HepG2 (cell line): ENCODE data around the gene DCTN4. TPM values are rescaled to one million over a fixed set of nuclear protein-coding genes. Genes with fewer than 3 reads are reported as not detected.

ENCODE experiments used
- ATAC-seq: fragments of 200-7000 bp; cut with Tn5 transposase; 3 replicates; pipeline ENCODE4 v1.9.1; 2020; ENCODE audit warnings: mild to moderate bottlenecking, moderate library complexity
- BruUV-seq: library from RNA; stranded (reverse); fragments of 400-500 nt; replicated peaks from 2 replicates; lab custom pipeline; 2021; lab: Mats Ljungman, UMichigan
- CTCF ChIA-PET: fragments of 300-600 bp; formaldehyde crosslinking; extraction: SDS; loops from one replicate; lab custom pipeline; 2021; ENCODE audit warnings: low total read pairs, inconsistent platforms, low intra/inter-chr PET ratio; lab: Yijun Ruan, JAX
- POLR2A ChIA-PET: fragments of 350-600 bp; sonication (Branson Sonifier 250); formaldehyde crosslinking; loops from one replicate; lab custom pipeline; 2020; ENCODE audit warnings: antibody characterized with exemption, inconsistent platforms; lab: Yijun Ruan, JAX
- DNase-seq: peaks from one replicate; pipeline ENCODE4 v3.0.0-alpha.2; 2015; ENCODE audit warnings: low spot score
- FAIRE-seq: peaks from 3 replicates; lab custom pipeline; 2011; peaks lifted over from hg19 to GRCh38; lab: Jason Lieb, UNC
- H2AFZ ChIP-seq: one replicate; pipeline ENCODE4 v1.6.1; 2011; ENCODE audit warnings: low read length, inconsistent platforms
- H3K27ac ChIP-seq: fragments of 300-600 bp; 3 replicates; pipeline ENCODE4 v1.8.0; 2011; ENCODE audit warnings: mixed run types, mild to moderate bottlenecking, mixed read lengths, low read length, inconsistent platforms; ENCODE audit not compliant: insufficient read depth; ENCODE audit errors: extremely low read length
- H3K27me3 ChIP-seq, 2 experiments: fragments of 200-600 bp in 1 of 2; 2 replicates in 1 of 2; 3 replicates in 1 of 2; pipeline versions ENCODE4 v1.6.0 to v1.8.0; 2011; ENCODE audit warnings: low read length in 2 of 2, mild to moderate bottlenecking in 2 of 2, moderate library complexity in 2 of 2, inconsistent platforms in 1 of 2; ENCODE audit not compliant: insufficient read depth in 2 of 2, control insufficient read depth in 1 of 2
- H3K36me3 ChIP-seq, 2 experiments: fragments of 200-600 bp in 1 of 2; replicated peaks in 1 of 2; 2 replicates in 1 of 2; 3 replicates in 1 of 2; pipeline versions ENCODE4 v1.5.1 to v1.8.0; 2011; ENCODE audit warnings: low read length in 2 of 2, inconsistent platforms in 1 of 2; ENCODE audit not compliant: insufficient read depth in 2 of 2, control insufficient read depth in 1 of 2
- H3K4me1 ChIP-seq: 2 replicates; pipeline ENCODE4 v1.5.1; 2012; ENCODE audit warnings: low read length, inconsistent platforms; ENCODE audit not compliant: insufficient read depth
- H3K4me2 ChIP-seq: 2 replicates; pipeline ENCODE4 v1.6.0; 2011; ENCODE audit warnings: low read depth, low read length, inconsistent platforms
- H3K4me3 ChIP-seq, 3 experiments: fragments of 200-600 bp in 1 of 3; sonication (generic), shearing (Covaris generic) in 1 of 3; replicated peaks in 1 of 3; 2 replicates each; pipeline ENCODE4 v1.5.1; 2011 to 2016; ENCODE audit warnings: low read length in 3 of 3, inconsistent platforms in 2 of 3, low read depth in 2 of 3, mild to moderate bottlenecking in 2 of 3, control low read depth in 1 of 3, mixed read lengths in 1 of 3; ENCODE audit not compliant: insufficient read depth in 1 of 3
- H3K79me2 ChIP-seq: one replicate; pipeline ENCODE4 v1.6.1; 2011; ENCODE audit warnings: low read length, inconsistent platforms; ENCODE audit not compliant: insufficient read depth
- H3K9ac ChIP-seq: 2 replicates; pipeline ENCODE4 v1.6.0; 2011; ENCODE audit warnings: mild to moderate bottlenecking, low read depth, low read length, inconsistent platforms; ENCODE audit not compliant: insufficient read depth
- H3K9me3 ChIP-seq: 2 replicates; pipeline ENCODE4 v1.5.1; 2012; ENCODE audit warnings: mild to moderate bottlenecking, low read length
- H4K20me1 ChIP-seq: 2 replicates; pipeline ENCODE4 v1.6.0; 2011; ENCODE audit warnings: inconsistent platforms, mild to moderate bottlenecking, low read length, moderate library complexity; ENCODE audit not compliant: insufficient read depth
- HDAC2 ChIP-seq: sonication (generic); formaldehyde crosslinking; IDR thresholded peaks from 2 replicates; pipeline ENCODE4 v1.4.0; 2020; ENCODE audit warnings: missing genetic modification reagents
- HNF4A ChIP-seq: sonication (generic); formaldehyde crosslinking; IDR thresholded peaks from 2 replicates; pipeline ENCODE4 v1.4.0; 2020; ENCODE audit warnings: missing genetic modification reagents
- KAT2B ChIP-seq: fragments of 150-350 bp; IDR thresholded peaks from 2 replicates; pipeline ENCODE4 v1.6.1; 2014; ENCODE audit warnings: low read depth, low read length, borderline replicate concordance
- MAF1 ChIP-seq: sonication (generic); formaldehyde crosslinking; IDR thresholded peaks from 2 replicates; pipeline ENCODE4 v1.5.0; 2020; ENCODE audit warnings: missing genetic modification reagents, borderline replicate concordance
- NFE2L2 ChIP-seq: fragments of 150-350 bp; IDR thresholded peaks from 2 replicates; pipeline ENCODE4 v1.6.1; 2014; ENCODE audit warnings: low read length
- NR1H2 ChIP-seq: sonication (generic); formaldehyde crosslinking; IDR thresholded peaks from 2 replicates; pipeline ENCODE4 v1.8.1; 2022; ENCODE audit warnings: low read depth, missing genetic modification reagents, borderline replicate concordance
- PTBP1 ChIP-seq: fragments of 200-400 bp; formaldehyde crosslinking; IDR thresholded peaks from 2 replicates; pipeline ENCODE4 v1.6.1; 2018; ENCODE audit warnings: low read length, low read depth; ENCODE audit not compliant: poor library complexity, severe bottlenecking
- SNAI1 ChIP-seq: sonication (generic); formaldehyde crosslinking; IDR thresholded peaks from 2 replicates; pipeline ENCODE4 v1.5.0; 2020; ENCODE audit warnings: mild to moderate bottlenecking, missing genetic modification reagents, borderline replicate concordance
- SP140L ChIP-seq: sonication (generic); formaldehyde crosslinking; IDR thresholded peaks from 2 replicates; pipeline ENCODE4 v1.4.0; 2020; ENCODE audit warnings: missing genetic modification reagents, borderline replicate concordance
- ZNF263 ChIP-seq: sonication (generic); formaldehyde crosslinking; IDR thresholded peaks from 2 replicates; pipeline ENCODE4 v1.4.0; 2020; ENCODE audit warnings: missing genetic modification reagents
- ZNF720 ChIP-seq: sonication (generic); formaldehyde crosslinking; IDR thresholded peaks from 2 replicates; pipeline ENCODE4 v1.4.0; 2020; ENCODE audit warnings: missing genetic modification reagents
- ZNF879 ChIP-seq: sonication (generic); formaldehyde crosslinking; IDR thresholded peaks from 2 replicates; pipeline ENCODE4 v1.8.1; 2023; ENCODE audit warnings: missing genetic modification reagents
- ZSCAN31 ChIP-seq: sonication (generic); formaldehyde crosslinking; IDR thresholded peaks from 2 replicates; pipeline ENCODE4 v1.5.0; 2020; ENCODE audit warnings: low read depth, mild to moderate bottlenecking, missing genetic modification reagents
- WGBS: methylation state at CpG from one replicate; pipeline ENCODE4 v1.1.6; 2017; ENCODE audit warnings: low lambda C conversion rate; 5-methylcytosine and 5-hydroxymethylcytosine counted together
- in situ Hi-C: cut with HindIII; loops from 2 replicates; pipeline ENCODE4 v1.10.0; 2017; ENCODE audit warnings: low pct_unique_long_range_greater_than_20kb; ENCODE audit not compliant: extremely low pct_ligation_motif_present
- intact Hi-C: fragments of 100-400 bp; cut with micrococcal nuclease; formaldehyde crosslinking; loops from one replicate; pipeline ENCODE4 v1.10.0; 2022; ENCODE audit not compliant: unreplicated experiment
- polyA plus RNA-seq, 8 experiments: library from polyadenylated mRNA; depleted of rRNA in 3 of 8; stranded (reverse) in 7 of 8; unstranded in 1 of 8; fragments of >200 nt; fragmentation: Illumina TruSeq in 4 of 8; extraction: Trizol in 4 of 8; gene quantifications; 2 replicates each; pipeline versions ENCODE4 v1.2.1 to v1.2.3, GENCODE V29; 2011 to 2016; ENCODE audit warnings: low read depth in 4 of 8, missing spikeins in 1 of 8, mixed read lengths in 1 of 8; ENCODE audit not compliant: insufficient read depth in 1 of 8
- total RNA-seq, 5 experiments: library from RNA; depleted of rRNA; stranded (reverse); fragments of >200 nt; fragmentation: Illumina TruSeq; extraction: Trizol; gene quantifications; 2 replicates each; pipeline ENCODE4 v1.2.3, GENCODE V29; 2016; ENCODE audit warnings: low read depth in 1 of 5
- TF ChIP-seq, protein P1 (sequence below): sonication (generic); formaldehyde crosslinking; IDR thresholded peaks from 2 replicates; pipeline ENCODE4 v1.5.0; 2020; ENCODE audit warnings: missing genetic modification reagents, mild to moderate bottlenecking, borderline replicate concordance
- TF ChIP-seq, protein P2 (sequence below): sonication (generic); formaldehyde crosslinking; IDR thresholded peaks from 2 replicates; pipeline ENCODE4 v1.5.1; 2020; ENCODE audit warnings: missing genetic modification reagents, mild to moderate bottlenecking, borderline replicate concordance
- TF ChIP-seq, protein P3 (sequence below): sonication (generic); formaldehyde crosslinking; IDR thresholded peaks from 2 replicates; pipeline ENCODE4 v1.4.0; 2020; ENCODE audit warnings: low read depth, mild to moderate bottlenecking, missing genetic modification reagents
- TF ChIP-seq, protein P4 (sequence below): sonication (generic); formaldehyde crosslinking; IDR thresholded peaks from 2 replicates; pipeline ENCODE4 v1.5.0; 2020; ENCODE audit warnings: mild to moderate bottlenecking, low read depth, missing genetic modification reagents, borderline replicate concordance

The DCTN4 gene
- total and polyA plus RNA-seq, 2 of the 13 experiments (the other 11 are each of a cell fraction or from before 2014, with no cell fraction given) = 24.1 to 26.9 TPM

DNA sequence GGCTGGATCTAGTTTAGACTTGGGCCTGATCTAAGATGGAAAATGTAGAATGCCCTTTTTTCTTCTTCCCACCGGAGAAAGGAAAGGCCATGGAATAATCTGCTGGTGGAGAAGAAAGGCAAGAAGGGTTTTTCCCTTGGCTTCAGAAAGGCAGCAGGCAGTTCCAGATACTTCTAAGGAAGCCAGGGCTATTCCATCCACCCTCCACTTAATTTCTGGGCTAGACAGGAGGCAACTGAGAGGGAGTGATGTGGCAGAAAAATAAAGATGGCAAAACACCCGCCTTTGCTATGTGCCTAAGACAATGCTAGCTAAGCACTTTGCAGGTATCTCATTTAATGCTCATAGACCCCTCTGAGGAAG is 87.9 kb downstream of the DCTN4 start:
- ATAC-seq = no peak

DNA sequence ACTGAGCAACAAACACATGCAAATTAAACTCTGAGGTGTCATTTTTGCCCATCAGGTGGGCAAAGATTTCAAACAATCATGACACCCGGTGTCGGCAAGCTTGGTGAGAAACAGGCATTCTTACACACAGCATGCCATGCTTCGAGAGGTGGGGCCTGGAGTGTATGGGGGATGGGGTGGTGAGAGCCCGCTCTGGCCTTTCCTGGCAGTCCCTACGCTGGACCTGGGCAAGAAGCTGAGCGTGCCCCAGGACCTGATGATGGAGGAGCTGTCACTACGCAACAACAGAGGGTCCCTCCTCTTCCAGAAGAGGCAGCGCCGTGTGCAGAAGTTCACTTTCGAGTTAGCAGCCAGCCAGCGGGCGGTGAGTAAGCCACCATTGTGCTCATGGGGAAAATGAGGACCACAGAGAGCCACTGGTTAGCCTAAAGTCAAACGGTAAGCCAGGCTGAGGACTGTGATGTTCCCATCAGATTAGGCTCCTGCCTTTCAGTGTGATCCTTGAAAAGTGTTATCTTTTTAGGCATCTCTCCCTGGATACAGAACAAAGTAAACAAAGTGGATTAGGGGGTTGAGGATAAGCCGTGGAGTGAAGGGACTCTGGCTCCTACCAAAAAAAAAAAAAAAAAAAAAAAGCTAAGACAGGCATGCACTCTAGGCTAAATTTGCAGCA is 88.4 kb downstream of the DCTN4 start:
- no peaks in the 10 kb centered on the region for H3K9me3 ChIP-seq
- no peak overlapping the region for H2AFZ ChIP-seq
- no peaks in the 10 kb centered on the region for H3K4me1 ChIP-seq
- ChIA-PET POLR2A (no interaction called here), CTCF (no interaction called here)
- H3K27ac ChIP-seq = no peak overlapping the region
- DNase-seq (no peak), FAIRE-seq (no peak), ATAC-seq (no peak)
- H3K27me3 ChIP-seq = peaks cover 0 to 29% of the 10 kb centered on the region in 2 experiments; a peak in 2 of 5 replicates
- no peak overlapping the region for H3K4me3 ChIP-seq
- H4K20me1 ChIP-seq = no peaks in the 10 kb centered on the region
- in situ Hi-C loops = loop anchor here (25.0 kb wide), 1 partner anchor 208 kb away; no protein-coding TSS in a partner anchor
- no peaks in the 10 kb centered on the region for H3K36me3 ChIP-seq
- H3K9ac ChIP-seq = no peak overlapping the region
- WGBS = 66% methylated on average over 13 of the region's 14 CpGs
- intact Hi-C loops = no loop called here
- no peak overlapping the region for H3K4me2 ChIP-seq
- BruUV-seq = no TSS peak
- H3K79me2 ChIP-seq = no peaks in the 10 kb centered on the region
- TF ChIP-seq ZNF263 (CRISPR knock-in tag) = no peak
- TF ChIP-seq, protein P1, sequence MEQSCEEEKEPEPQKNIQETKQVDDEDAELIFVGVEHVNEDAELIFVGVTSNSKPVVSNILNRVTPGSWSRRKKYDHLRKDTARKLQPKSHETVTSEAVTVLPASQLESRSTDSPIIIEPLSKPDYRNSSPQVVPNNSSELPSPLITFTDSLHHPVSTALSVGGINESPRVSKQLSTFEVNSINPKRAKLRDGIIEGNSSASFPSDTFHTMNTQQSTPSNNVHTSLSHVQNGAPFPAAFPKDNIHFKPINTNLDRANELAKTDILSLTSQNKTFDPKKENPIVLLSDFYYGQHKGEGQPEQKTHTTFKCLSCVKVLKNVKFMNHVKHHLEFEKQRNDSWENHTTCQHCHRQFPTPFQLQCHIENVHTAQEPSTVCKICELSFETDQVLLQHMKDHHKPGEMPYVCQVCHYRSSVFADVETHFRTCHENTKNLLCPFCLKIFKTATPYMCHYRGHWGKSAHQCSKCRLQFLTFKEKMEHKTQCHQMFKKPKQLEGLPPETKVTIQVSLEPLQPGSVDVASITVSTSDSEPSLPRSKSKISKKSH (CRISPR knock-in tag) = no peak
- TF ChIP-seq, protein P2, sequence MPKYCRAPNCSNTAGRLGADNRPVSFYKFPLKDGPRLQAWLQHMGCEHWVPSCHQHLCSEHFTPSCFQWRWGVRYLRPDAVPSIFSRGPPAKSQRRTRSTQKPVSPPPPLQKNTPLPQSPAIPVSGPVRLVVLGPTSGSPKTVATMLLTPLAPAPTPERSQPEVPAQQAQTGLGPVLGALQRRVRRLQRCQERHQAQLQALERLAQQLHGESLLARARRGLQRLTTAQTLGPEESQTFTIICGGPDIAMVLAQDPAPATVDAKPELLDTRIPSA (CRISPR knock-in tag) = no peak
- TF ChIP-seq ZNF879 = no peak
- TF ChIP-seq, protein P3, sequence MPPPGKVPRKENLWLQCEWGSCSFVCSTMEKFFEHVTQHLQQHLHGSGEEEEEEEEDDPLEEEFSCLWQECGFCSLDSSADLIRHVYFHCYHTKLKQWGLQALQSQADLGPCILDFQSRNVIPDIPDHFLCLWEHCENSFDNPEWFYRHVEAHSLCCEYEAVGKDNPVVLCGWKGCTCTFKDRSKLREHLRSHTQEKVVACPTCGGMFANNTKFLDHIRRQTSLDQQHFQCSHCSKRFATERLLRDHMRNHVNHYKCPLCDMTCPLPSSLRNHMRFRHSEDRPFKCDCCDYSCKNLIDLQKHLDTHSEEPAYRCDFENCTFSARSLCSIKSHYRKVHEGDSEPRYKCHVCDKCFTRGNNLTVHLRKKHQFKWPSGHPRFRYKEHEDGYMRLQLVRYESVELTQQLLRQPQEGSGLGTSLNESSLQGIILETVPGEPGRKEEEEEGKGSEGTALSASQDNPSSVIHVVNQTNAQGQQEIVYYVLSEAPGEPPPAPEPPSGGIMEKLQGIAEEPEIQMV (CRISPR knock-in tag) = no peak
- no peak for TF ChIP-seq PTBP1
- TF ChIP-seq ZSCAN31 = no peak
- no peak for TF ChIP-seq SP140L (CRISPR knock-in tag)

More for the DNA sequence above, 87.9 kb downstream of the DCTN4 start:
- Histone ChIP-seq H3K9ac (no peak overlapping the region), H3K4me1 (no peaks in the 10 kb centered on the region), H3K36me3 (no peaks in the 10 kb centered on the region), H3K4me3 (no peak overlapping the region), H2AFZ (no peak overlapping the region), H3K27ac (no peak overlapping the region), H3K9me3 (no peaks in the 10 kb centered on the region), H3K27me3 (peaks cover 2 to 29% of the 10 kb centered on the region in 2 experiments; a peak in 2 of 5 replicates), H4K20me1 (no peaks in the 10 kb centered on the region)
- FAIRE-seq = no peak
- no TSS peak for BruUV-seq
- CTCF ChIA-PET = no interaction called here
- no peak for DNase-seq
- 59% methylated on average over 2 of the region's 2 CpGs for WGBS
- TF ChIP-seq HDAC2 (no peak), SNAI1 (CRISPR knock-in tag) (no peak), NR1H2 (CRISPR knock-in tag) (no peak), ZNF720 (CRISPR knock-in tag) (no peak), NFE2L2 (no peak), KAT2B (no peak), ZNF263 (CRISPR knock-in tag) (no peak), MAF1 (CRISPR knock-in tag) (no peak), HNF4A (no peak)
- TF ChIP-seq, protein P4, sequence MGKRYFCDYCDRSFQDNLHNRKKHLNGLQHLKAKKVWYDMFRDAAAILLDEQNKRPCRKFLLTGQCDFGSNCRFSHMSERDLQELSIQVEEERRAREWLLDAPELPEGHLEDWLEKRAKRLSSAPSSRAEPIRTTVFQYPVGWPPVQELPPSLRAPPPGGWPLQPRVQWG (CRISPR knock-in tag) = no peak
- TF ChIP-seq, all 625 proteins: peak for 0
- intact Hi-C loops (no loop called here), in situ Hi-C loops (loop anchor here (25.0 kb wide), 1 partner anchor 209 kb away; no protein-coding TSS in a partner anchor)
- Histone ChIP-seq H3K79me2 (no peaks in the 10 kb centered on the region), H3K4me2 (no peak overlapping the region)
- POLR2A ChIA-PET = no interaction called here
